ENCODE measurements around the gene PCA3. TPM values are rescaled to one million over a fixed set of nuclear protein-coding genes. Genes with fewer than 3 reads are reported as not detected.

Gene PCA3
- total RNA-seq: not detected
- under 1 TPM in 1 of 2 donors, not detected in 1; 0.07 TPM for polyA plus RNA-seq

DNA sequence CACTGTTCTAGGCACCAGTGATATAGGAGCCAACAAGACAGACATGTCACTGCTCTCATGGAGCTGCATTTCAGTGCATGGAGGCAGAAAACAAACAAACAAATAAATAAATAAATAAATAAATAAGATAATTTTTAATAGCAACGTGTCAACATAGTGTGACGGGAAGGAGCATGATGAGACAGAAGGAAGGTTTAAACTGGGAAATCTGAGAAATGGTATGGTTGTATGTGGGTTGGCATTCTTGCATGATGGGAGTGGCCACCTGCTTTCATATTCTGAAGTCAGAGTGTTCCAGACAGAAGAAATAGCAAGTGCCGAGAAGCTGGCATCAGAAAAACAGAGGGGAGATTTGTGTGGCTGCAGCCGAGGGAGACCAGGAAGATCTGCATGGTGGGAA lies at the start of gene PCA3:
TSS of gene PCA3 (plus strand) at position 301 of the 400 bp plus-strand sequence.
- no peak for DNase-seq
- Histone ChIP-seq H3K27ac (no peak within 1 kb of the TSS), H3K27me3 (no peaks in the 10 kb centered on the region), H3K36me3 (no peaks in the 10 kb centered on the region), H3K4me1 (no peaks in the 10 kb centered on the region), H3K4me3 (no peak within 1 kb of the TSS), H3K9me3 (no peaks in the 10 kb centered on the region)
- intact Hi-C loops (cut with DNase I): no loop called here
- no peak for FAIRE-seq
- WGBS, 2 donors: 87 to 96% methylated on average over 4 of the region's 4 CpGs
- ATAC-seq: no peak
- TF ChIP-seq, protein P1, sequence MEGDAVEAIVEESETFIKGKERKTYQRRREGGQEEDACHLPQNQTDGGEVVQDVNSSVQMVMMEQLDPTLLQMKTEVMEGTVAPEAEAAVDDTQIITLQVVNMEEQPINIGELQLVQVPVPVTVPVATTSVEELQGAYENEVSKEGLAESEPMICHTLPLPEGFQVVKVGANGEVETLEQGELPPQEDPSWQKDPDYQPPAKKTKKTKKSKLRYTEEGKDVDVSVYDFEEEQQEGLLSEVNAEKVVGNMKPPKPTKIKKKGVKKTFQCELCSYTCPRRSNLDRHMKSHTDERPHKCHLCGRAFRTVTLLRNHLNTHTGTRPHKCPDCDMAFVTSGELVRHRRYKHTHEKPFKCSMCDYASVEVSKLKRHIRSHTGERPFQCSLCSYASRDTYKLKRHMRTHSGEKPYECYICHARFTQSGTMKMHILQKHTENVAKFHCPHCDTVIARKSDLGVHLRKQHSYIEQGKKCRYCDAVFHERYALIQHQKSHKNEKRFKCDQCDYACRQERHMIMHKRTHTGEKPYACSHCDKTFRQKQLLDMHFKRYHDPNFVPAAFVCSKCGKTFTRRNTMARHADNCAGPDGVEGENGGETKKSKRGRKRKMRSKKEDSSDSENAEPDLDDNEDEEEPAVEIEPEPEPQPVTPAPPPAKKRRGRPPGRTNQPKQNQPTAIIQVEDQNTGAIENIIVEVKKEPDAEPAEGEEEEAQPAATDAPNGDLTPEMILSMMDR (IDR thresholded peaks at IDR 0.05): no peak

DNA sequence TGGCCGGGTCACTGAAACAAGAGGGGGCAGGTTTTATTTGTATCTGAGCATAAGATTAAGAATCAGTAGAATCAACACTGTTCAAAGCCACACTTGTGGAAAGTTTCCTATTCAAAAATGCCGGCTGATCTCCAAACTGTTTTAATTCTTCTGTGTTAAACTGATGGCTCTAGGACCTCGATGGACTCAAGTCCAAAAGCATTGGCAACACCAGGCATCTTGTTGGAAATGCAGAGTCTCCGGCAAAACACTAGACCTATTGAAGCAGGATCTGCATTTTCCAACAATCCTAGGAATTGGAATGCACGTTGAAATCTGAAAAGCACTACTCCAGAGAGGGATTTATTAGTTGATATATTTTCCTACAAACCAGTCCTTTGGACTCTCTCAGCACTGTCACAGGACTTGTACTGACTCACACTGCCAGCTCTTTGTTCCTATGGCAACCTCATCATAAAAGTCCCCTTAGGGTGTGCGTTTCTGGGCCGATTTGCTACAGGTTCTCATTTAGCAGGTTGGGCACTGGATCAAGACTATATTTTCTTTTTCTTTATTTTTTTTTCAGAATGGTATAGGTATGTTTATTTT lies 48.1 kb upstream of the PCA3 start:
- DNase-seq (no peak), ATAC-seq (peak in 1 of 4 donors; percentile 47), FAIRE-seq (no peak)
- H3K27me3 ChIP-seq: no peaks in the 10 kb centered on the region
- 66 to 69% methylated on average over 7 of the region's 7 CpGs for WGBS, 2 donors
- H3K36me3 ChIP-seq: no peaks in the 10 kb centered on the region
- H3K27ac ChIP-seq: no peak overlapping the region
- TF ChIP-seq, protein P1 (IDR thresholded peaks at IDR 0.05): no peak
- H3K9me3 ChIP-seq: no peaks in the 10 kb centered on the region
- H3K4me3 ChIP-seq: no peak overlapping the region
- intact Hi-C loops (cut with DNase I): no loop called here
- no peaks in the 10 kb centered on the region for H3K4me1 ChIP-seq

DNA sequence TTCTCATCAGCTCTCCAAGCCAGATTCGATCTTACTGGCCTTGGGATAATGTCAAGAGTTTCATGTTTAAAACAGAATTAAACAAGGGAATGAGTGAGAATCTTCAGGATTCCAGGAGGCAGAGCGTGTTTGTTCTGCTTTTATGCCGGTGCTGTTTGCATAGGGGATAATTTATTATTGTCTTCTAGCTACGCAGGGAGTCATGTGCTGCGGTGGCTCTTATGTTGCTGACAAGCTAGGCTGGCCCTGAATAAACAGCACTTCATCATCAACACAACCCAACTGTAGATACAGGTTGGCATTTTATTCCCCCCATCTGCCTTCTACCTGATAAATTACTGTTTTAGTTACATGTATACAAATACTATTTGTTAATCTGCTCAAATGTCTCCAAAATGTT lies 47.1 kb upstream of the PCA3 start:
- no peaks in the 10 kb centered on the region for H3K36me3 ChIP-seq
- ATAC-seq (peak in 3 of 4 donors; percentile 24 to 58 (median 58)), DNase-seq (no peak), FAIRE-seq (no peak)
- H3K4me3 ChIP-seq: no peak overlapping the region
- H3K9me3 ChIP-seq: no peaks in the 10 kb centered on the region
- no peaks in the 10 kb centered on the region for H3K4me1 ChIP-seq
- H3K27me3 ChIP-seq: no peaks in the 10 kb centered on the region
- intact Hi-C loops (cut with DNase I): no loop called here
- TF ChIP-seq, protein P1 (IDR thresholded peaks at IDR 0.05): no peak
- WGBS, 2 donors: 23 to 37% methylated on average over 5 of the region's 5 CpGs
- no peak overlapping the region for H3K27ac ChIP-seq

DNA sequence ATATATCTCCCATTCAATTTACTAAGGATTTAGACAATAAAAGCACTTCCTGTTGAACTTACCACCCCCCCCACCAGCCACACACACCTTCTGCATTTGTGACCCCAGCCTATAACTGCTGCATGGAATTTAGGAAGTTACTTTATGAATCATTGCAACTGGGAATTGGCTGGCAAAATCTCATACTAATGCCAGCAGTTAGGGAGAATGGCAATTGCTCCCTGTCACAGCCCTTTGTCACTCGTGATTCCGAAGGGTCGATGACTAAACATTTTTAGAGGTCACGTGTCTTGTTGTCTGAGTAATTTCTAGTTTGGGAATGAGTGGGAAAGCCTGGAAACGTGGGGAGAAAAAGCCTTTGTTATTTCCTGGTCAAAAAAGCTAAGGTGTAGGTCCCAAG lies 46.6 kb upstream of the PCA3 start:
- no peak for DNase-seq
- Histone ChIP-seq H3K36me3 (no peaks in the 10 kb centered on the region), H3K27me3 (no peaks in the 10 kb centered on the region), H3K9me3 (no peaks in the 10 kb centered on the region), H3K27ac (no peak overlapping the region), H3K4me1 (no peaks in the 10 kb centered on the region), H3K4me3 (no peak overlapping the region)
- peak in 2 of 4 donors; percentile 19 to 73 for ATAC-seq
- FAIRE-seq: no peak
- intact Hi-C loops (cut with DNase I): no loop called here
- TF ChIP-seq, protein P1 (IDR thresholded peaks at IDR 0.05): no peak
- WGBS, 2 donors: 11 to 32% methylated on average over 5 of the region's 5 CpGs

DNA sequence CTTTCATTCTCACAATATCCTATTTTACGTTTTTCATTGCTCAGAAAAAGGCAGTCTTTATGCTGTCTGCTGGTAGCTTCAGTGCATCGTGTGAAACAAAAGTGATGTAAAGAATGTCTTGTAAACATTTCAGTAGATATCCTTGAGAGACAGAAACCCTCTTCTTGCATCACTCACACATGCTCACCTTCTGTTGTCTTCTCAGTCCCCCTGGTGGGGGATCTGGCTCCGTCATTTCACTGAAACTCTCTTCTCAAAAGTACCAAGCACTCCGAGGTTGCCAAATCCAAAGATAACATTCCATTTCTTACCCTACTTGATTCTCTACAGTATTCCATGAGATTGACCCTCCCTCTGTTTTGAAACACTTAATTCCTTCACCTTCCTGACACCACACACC lies 46.1 kb upstream of the PCA3 start:
- no peak for ATAC-seq
- no peak for FAIRE-seq
- no peaks in the 10 kb centered on the region for H3K9me3 ChIP-seq
- 44 to 63% methylated on average over 4 of the region's 4 CpGs for WGBS, 2 donors
- TF ChIP-seq, protein P1 (IDR thresholded peaks at IDR 0.05): no peak
- H3K27ac ChIP-seq: no peak overlapping the region
- intact Hi-C loops (cut with DNase I): no loop called here
- H3K36me3 ChIP-seq: no peaks in the 10 kb centered on the region
- no peak for DNase-seq
- no peaks in the 10 kb centered on the region for H3K27me3 ChIP-seq
- no peaks in the 10 kb centered on the region for H3K4me1 ChIP-seq
- H3K4me3 ChIP-seq: no peak overlapping the region
